ENCODE data around the gene ADAM10. TPM values are rescaled to one million over a fixed set of nuclear protein-coding genes. Genes with fewer than 3 reads are reported as not detected.

The ADAM10 gene
- total RNA-seq, 2 experiments from 2014 or later: 133 to 135 TPM

GRCh38 chr15:58738046-58738707 lies 11.3 kb downstream of the ADAM10 start:
- DNase-seq: no peak
- ATAC-seq: no peak
- H3K36me3 Mint-ChIP-seq (ENCODE audit: low read depth): peaks cover 11% of the 10 kb centered on the region
- CTCF ChIA-PET: interaction anchor here (0.6 to 1.2 kb wide), 2 partner anchors 9 to 18 kb away, joined by 3 read pairs; no protein-coding TSS in a partner anchor
- no peak overlapping the region for H3K4me3 Mint-ChIP-seq
- H3K4me1 Mint-ChIP-seq (ENCODE audit: low read depth): peaks cover 36% of the 10 kb centered on the region
- no peaks in the 10 kb centered on the region for H3K27me3 Mint-ChIP-seq (ENCODE audit: low read depth)
- POLR2A ChIA-PET: interaction anchor here (0.9 to 1.6 kb wide), 2 partner anchors 12 to 17 kb away, joined by 3 to 7 read pairs; partner anchors contain the start of gene ADAM10
- H3K9me3 Mint-ChIP-seq (ENCODE audit: insufficient read depth): no peaks in the 10 kb centered on the region
- H3K27ac Mint-ChIP-seq: no peak overlapping the region

- H3K4me1 Mint-ChIP-seq (ENCODE audit: low read depth): peaks cover 34% of the 10 kb centered on the region
- POLR2A ChIA-PET: no interaction called here
Observed at GRCh38 chr15:58737298-58737697, 12.2 kb downstream of the ADAM10 start.

GRCh38 chr15:58736018-58736643 lies 13.4 kb downstream of the ADAM10 start:
- POLR2A ChIA-PET: interaction anchor here (0.7 kb wide), 1 partner anchor 885 kb away, joined by 3 read pairs; no protein-coding TSS in a partner anchor
- ATAC-seq (no peak), DNase-seq (no peak)
- Mint-ChIP-seq H3K4me3 (no peak overlapping the region), H3K36me3 (ENCODE audit: low read depth) (peaks cover 22% of the 10 kb centered on the region), H3K9me3 (ENCODE audit: insufficient read depth) (no peaks in the 10 kb centered on the region), H3K4me1 (ENCODE audit: low read depth) (peaks cover 35% of the 10 kb centered on the region), H3K27me3 (ENCODE audit: low read depth) (no peaks in the 10 kb centered on the region), H3K27ac (no peak overlapping the region)
- CTCF ChIA-PET: no interaction called here

More at GRCh38 chr15:58737298-58737697, 12.2 kb downstream of the ADAM10 start:
- H3K27me3 Mint-ChIP-seq (ENCODE audit: low read depth): no peaks in the 10 kb centered on the region
- no peak overlapping the region for H3K4me3 Mint-ChIP-seq
- DNase-seq: no peak
- no peak overlapping the region for H3K27ac Mint-ChIP-seq
- H3K9me3 Mint-ChIP-seq (ENCODE audit: insufficient read depth): no peaks in the 10 kb centered on the region
- no peak for ATAC-seq
- H3K36me3 Mint-ChIP-seq (ENCODE audit: low read depth): peaks cover 16% of the 10 kb centered on the region
- CTCF ChIA-PET: no interaction called here

- ChIA-PET CTCF (no interaction called here), POLR2A (no interaction called here)
- ATAC-seq (no peak), DNase-seq (no peak)
- peaks cover 37% of the 10 kb centered on the region for H3K4me1 Mint-ChIP-seq (ENCODE audit: low read depth)
- peaks cover 26% of the 10 kb centered on the region for H3K36me3 Mint-ChIP-seq (ENCODE audit: low read depth)
- no peaks in the 10 kb centered on the region for H3K27me3 Mint-ChIP-seq (ENCODE audit: low read depth)
- no peak overlapping the region for H3K4me3 Mint-ChIP-seq
- H3K27ac Mint-ChIP-seq: no peak overlapping the region
- H3K9me3 Mint-ChIP-seq (ENCODE audit: insufficient read depth): no peaks in the 10 kb centered on the region
Observed at GRCh38 chr15:58734859-58735258, 14.6 kb downstream of the ADAM10 start.

- no peaks in the 10 kb centered on the region for H3K27me3 Mint-ChIP-seq (ENCODE audit: low read depth)
Observed at GRCh38 chr15:58732625-58733363, 16.7 kb downstream of the ADAM10 start.

GRCh38 chr15:58731756-58732535 lies 17.6 kb downstream of the ADAM10 start:
- Mint-ChIP-seq H3K4me3 (no peak overlapping the region), H3K36me3 (ENCODE audit: low read depth) (peaks cover 30% of the 10 kb centered on the region), H3K27ac (no peak overlapping the region), H3K27me3 (ENCODE audit: low read depth) (no peaks in the 10 kb centered on the region), H3K9me3 (ENCODE audit: insufficient read depth) (no peaks in the 10 kb centered on the region), H3K4me1 (ENCODE audit: low read depth) (peaks cover 26% of the 10 kb centered on the region)
- ChIA-PET POLR2A (no interaction called here), CTCF (interaction anchor here (0.7 to 1.3 kb wide), 2 partner anchors 39 to 57 kb away, joined by 3 to 4 read pairs; partner anchors contain the start of gene MINDY2)
- ATAC-seq (no peak), DNase-seq (no peak)

More at GRCh38 chr15:58732625-58733363, 16.7 kb downstream of the ADAM10 start:
- no peak for DNase-seq
- Mint-ChIP-seq H3K4me1 (ENCODE audit: low read depth) (peaks cover 29% of the 10 kb centered on the region), H3K9me3 (ENCODE audit: insufficient read depth) (no peaks in the 10 kb centered on the region), H3K27ac (no peak overlapping the region), H3K4me3 (no peak overlapping the region), H3K36me3 (ENCODE audit: low read depth) (peaks cover 30% of the 10 kb centered on the region)
- ChIA-PET POLR2A (no interaction called here), CTCF (interaction anchor here (0.7 to 1.3 kb wide), 2 partner anchors 38 to 58 kb away, joined by 3 to 4 read pairs; partner anchors contain the start of gene MINDY2)
- no peak for ATAC-seq

GRCh38 chr15:58726867-58727266 lies 22.6 kb downstream of the ADAM10 start:
- ChIA-PET POLR2A (no interaction called here), CTCF (no interaction called here)
- no peak overlapping the region for H3K27ac Mint-ChIP-seq
- no peak overlapping the region for H3K4me3 Mint-ChIP-seq
- DNase-seq: no peak
- no peak for ATAC-seq
- H3K9me3 Mint-ChIP-seq (ENCODE audit: insufficient read depth): no peaks in the 10 kb centered on the region
- H3K36me3 Mint-ChIP-seq (ENCODE audit: low read depth): peaks cover 23% of the 10 kb centered on the region
- H3K4me1 Mint-ChIP-seq (ENCODE audit: low read depth): peaks cover 17% of the 10 kb centered on the region
- H3K27me3 Mint-ChIP-seq (ENCODE audit: low read depth): no peaks in the 10 kb centered on the region

GRCh38 chr15:58724466-58724865 lies 25.0 kb downstream of the ADAM10 start:
- H3K4me1 Mint-ChIP-seq (ENCODE audit: low read depth): peaks cover 13% of the 10 kb centered on the region
- CTCF ChIA-PET: no interaction called here

GRCh38 chr15:58717357-58717756 lies 32.1 kb downstream of the ADAM10 start:
- Mint-ChIP-seq H3K27me3 (ENCODE audit: low read depth) (no peaks in the 10 kb centered on the region), H3K4me1 (ENCODE audit: low read depth) (peaks cover 5% of the 10 kb centered on the region), H3K9me3 (ENCODE audit: insufficient read depth) (peaks cover 3% of the 10 kb centered on the region), H3K4me3 (no peak overlapping the region), H3K27ac (no peak overlapping the region), H3K36me3 (ENCODE audit: low read depth) (peaks cover 43% of the 10 kb centered on the region)
- DNase-seq (no peak), ATAC-seq (no peak)
- ChIA-PET POLR2A (no interaction called here), CTCF (interaction anchor here (0.9 kb wide), 1 partner anchor 489 kb away, joined by 3 read pairs; no protein-coding TSS in a partner anchor)

More at GRCh38 chr15:58724466-58724865, 25.0 kb downstream of the ADAM10 start:
- Mint-ChIP-seq H3K27me3 (ENCODE audit: low read depth) (no peaks in the 10 kb centered on the region), H3K4me3 (no peak overlapping the region), H3K27ac (peak overlapping the region; percentile 22), H3K9me3 (ENCODE audit: insufficient read depth) (peaks cover 3% of the 10 kb centered on the region), H3K36me3 (ENCODE audit: low read depth) (peaks cover 20% of the 10 kb centered on the region)
- POLR2A ChIA-PET: no interaction called here
- DNase-seq: no peak
- ATAC-seq: peak; percentile 30

GRCh38 chr15:58716027-58716426 lies 33.5 kb downstream of the ADAM10 start:
- H3K4me1 Mint-ChIP-seq (ENCODE audit: low read depth): peaks cover 5% of the 10 kb centered on the region
- DNase-seq: no peak
- H3K27ac Mint-ChIP-seq: no peak overlapping the region
- H3K4me3 Mint-ChIP-seq: no peak overlapping the region
- peaks cover 44% of the 10 kb centered on the region for H3K36me3 Mint-ChIP-seq (ENCODE audit: low read depth)
- no peak for ATAC-seq
- H3K9me3 Mint-ChIP-seq (ENCODE audit: insufficient read depth): peaks cover 3% of the 10 kb centered on the region
- ChIA-PET POLR2A (no interaction called here), CTCF (no interaction called here)
- no peaks in the 10 kb centered on the region for H3K27me3 Mint-ChIP-seq (ENCODE audit: low read depth)

GRCh38 chr15:58715266-58715917 lies 34.1 kb downstream of the ADAM10 start:
- ChIA-PET POLR2A (no interaction called here), CTCF (no interaction called here)
- DNase-seq (no peak), ATAC-seq (no peak)
- Mint-ChIP-seq H3K9me3 (ENCODE audit: insufficient read depth) (no peaks in the 10 kb centered on the region), H3K36me3 (ENCODE audit: low read depth) (peaks cover 42% of the 10 kb centered on the region), H3K4me3 (no peak overlapping the region), H3K27me3 (ENCODE audit: low read depth) (no peaks in the 10 kb centered on the region), H3K27ac (no peak overlapping the region), H3K4me1 (ENCODE audit: low read depth) (peaks cover 2% of the 10 kb centered on the region)

All from activated CD8-positive, alpha-beta T cell treated with anti-CD3 and anti-CD28 coated beads, Interleukin-2, amount 10 ng/mL, durations not matched to agents 7 days and 5 days (primary cell).